ENCODE measurements around the gene NOS3.
"Not testable (repeated sequence)": the region's sequence is repeated elsewhere in the genome, so short reads cannot be mapped to it uniquely, and the experiment has no call there.

NOS3 gene

GRCh38 chr7:151010037-151010306, 19.2 kb downstream of the NOS3 start:
- no peak overlapping the region for H3K4me3 ChIP-seq (ENCODE audit: control insufficient read depth, low read depth, low read length)
- TF ChIP-seq CTCF (conservative IDR thresholded peaks at IDR 0.05; ENCODE audit: control insufficient read depth, insufficient read depth, low read depth, low read length), result no peak
- no peak for DNase-seq (ENCODE audit: low read depth)

GRCh38 chr7:151010307-151011096, 19.7 kb downstream of the NOS3 start:
- DNase-seq (ENCODE audit: low read depth), result no peak
- TF ChIP-seq CTCF (conservative IDR thresholded peaks at IDR 0.05; ENCODE audit: control insufficient read depth, insufficient read depth, low read depth, low read length), result no peak
- no peak overlapping the region for H3K4me3 ChIP-seq (ENCODE audit: control insufficient read depth, low read depth, low read length)

GRCh38 chr7:151011097-151011409, 20.2 kb downstream of the NOS3 start:
- TF ChIP-seq CTCF (conservative IDR thresholded peaks at IDR 0.05; ENCODE audit: control insufficient read depth, insufficient read depth, low read depth, low read length), result no peak
- DNase-seq (ENCODE audit: low read depth), result no peak
- H3K4me3 ChIP-seq (ENCODE audit: control insufficient read depth, low read depth, low read length), result no peak overlapping the region

- not testable (repeated sequence) for DNase-seq (ENCODE audit: low read depth); H3K4me3 ChIP-seq (ENCODE audit: control insufficient read depth, low read depth, low read length)
Observed at GRCh38 chr7:151011616-151012015, 20.8 kb downstream of the NOS3 start.

- H3K4me3 ChIP-seq (ENCODE audit: control insufficient read depth, low read depth, low read length), result no peak overlapping the region
- DNase-seq (ENCODE audit: low read depth), result no peak
- TF ChIP-seq CTCF (conservative IDR thresholded peaks at IDR 0.05; ENCODE audit: control insufficient read depth, insufficient read depth, low read depth, low read length), result no peak
Observed at GRCh38 chr7:151012031-151012692, 21.3 kb downstream of the NOS3 start.

- H3K4me3 ChIP-seq (ENCODE audit: control insufficient read depth, low read depth, low read length), result no peak overlapping the region
- DNase-seq (ENCODE audit: low read depth), result peak; percentile 30
- TF ChIP-seq CTCF (conservative IDR thresholded peaks at IDR 0.05; ENCODE audit: control insufficient read depth, insufficient read depth, low read depth, low read length), result peak; percentile 63
Observed at GRCh38 chr7:151012911-151013347, 22.1 kb downstream of the NOS3 start.

- no peak for TF ChIP-seq CTCF (conservative IDR thresholded peaks at IDR 0.05; ENCODE audit: control insufficient read depth, insufficient read depth, low read depth, low read length)
- H3K4me3 ChIP-seq (ENCODE audit: control insufficient read depth, low read depth, low read length), result peak overlapping the region; percentile 36
- no peak for DNase-seq (ENCODE audit: low read depth)
Observed at GRCh38 chr7:151013356-151013732, 22.5 kb downstream of the NOS3 start.
